Ishikawa (cell line): ENCODE measurements around the gene PRRG4.

ENCODE experiments used
- CEBPB ChIP-seq: IDR thresholded peaks from 2 replicates; pipeline ENCODE4 v1.6.1; 2012
- CREB1 ChIP-seq: IDR thresholded peaks from 2 replicates; pipeline ENCODE4 v1.6.1; 2012; ENCODE audit warnings: low read depth
- EGR1 ChIP-seq: IDR thresholded peaks from 2 replicates; pipeline ENCODE4 v1.6.1; 2012
- EP300 ChIP-seq: IDR thresholded peaks from 2 replicates; pipeline ENCODE4 v1.6.1; 2012; ENCODE audit warnings: borderline replicate concordance
- FOXM1 ChIP-seq: IDR thresholded peaks from 2 replicates; pipeline ENCODE4 v1.6.1; 2012; ENCODE audit warnings: low read depth, borderline replicate concordance
- NFIC ChIP-seq: IDR thresholded peaks from 2 replicates; pipeline ENCODE4 v1.6.1; 2012
- RAD21 ChIP-seq: IDR thresholded peaks from 2 replicates; pipeline ENCODE4 v1.6.1; 2012; ENCODE audit warnings: low read depth
- REST ChIP-seq: IDR thresholded peaks from 2 replicates; pipeline ENCODE4 v1.6.1; 2012; ENCODE audit warnings: low read depth, mild to moderate bottlenecking
- TAF1 ChIP-seq: IDR thresholded peaks from 2 replicates; pipeline ENCODE4 v1.6.1; 2012; ENCODE audit warnings: low read depth, mild to moderate bottlenecking
- TCF12 ChIP-seq: IDR thresholded peaks from 2 replicates; pipeline ENCODE4 v1.6.1; 2012; ENCODE audit warnings: low read depth
- TEAD4 ChIP-seq: IDR thresholded peaks from 2 replicates; pipeline ENCODE4 v1.6.1; 2012
- YY1 ChIP-seq: IDR thresholded peaks from 2 replicates; pipeline ENCODE4 v1.6.1; 2012; ENCODE audit warnings: low read depth
- ZBTB7A ChIP-seq: IDR thresholded peaks from 2 replicates; pipeline ENCODE4 v1.6.1; 2012; ENCODE audit warnings: low read depth
- TF ChIP-seq, protein P1 (sequence below): IDR thresholded peaks from 2 replicates; pipeline ENCODE4 v1.6.1; 2012
- TF ChIP-seq, protein P2 (sequence below): IDR thresholded peaks from 2 replicates; pipeline ENCODE4 v1.6.1; 2012

The PRRG4 gene

DNA sequence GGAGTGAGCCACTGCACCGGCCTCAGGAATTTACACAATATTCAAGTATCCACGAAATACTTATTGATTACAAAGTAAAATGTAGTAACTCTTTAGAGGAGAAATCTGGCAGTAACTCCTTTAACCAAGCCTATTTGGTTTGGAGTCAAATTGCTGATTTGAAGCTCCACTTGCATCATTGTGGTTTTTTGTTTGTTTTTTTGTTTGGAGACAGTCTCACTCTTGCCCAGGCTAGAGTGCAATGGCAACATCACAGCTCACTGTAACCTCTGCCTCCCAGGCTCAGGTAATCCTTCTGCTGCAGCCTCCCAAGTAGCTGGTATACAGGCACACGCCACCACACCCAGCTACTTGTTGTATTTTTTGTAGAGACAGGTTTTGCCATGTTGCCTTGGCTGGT is 56.5 kb downstream of the PRRG4 start:
- TF ChIP-seq NFIC (no peak), EGR1 (no peak), TAF1 (no peak), TCF12 (no peak), RAD21 (no peak)
- TF ChIP-seq, protein P1, sequence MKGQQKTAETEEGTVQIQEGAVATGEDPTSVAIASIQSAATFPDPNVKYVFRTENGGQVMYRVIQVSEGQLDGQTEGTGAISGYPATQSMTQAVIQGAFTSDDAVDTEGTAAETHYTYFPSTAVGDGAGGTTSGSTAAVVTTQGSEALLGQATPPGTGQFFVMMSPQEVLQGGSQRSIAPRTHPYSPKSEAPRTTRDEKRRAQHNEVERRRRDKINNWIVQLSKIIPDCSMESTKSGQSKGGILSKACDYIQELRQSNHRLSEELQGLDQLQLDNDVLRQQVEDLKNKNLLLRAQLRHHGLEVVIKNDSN = no peak

DNA sequence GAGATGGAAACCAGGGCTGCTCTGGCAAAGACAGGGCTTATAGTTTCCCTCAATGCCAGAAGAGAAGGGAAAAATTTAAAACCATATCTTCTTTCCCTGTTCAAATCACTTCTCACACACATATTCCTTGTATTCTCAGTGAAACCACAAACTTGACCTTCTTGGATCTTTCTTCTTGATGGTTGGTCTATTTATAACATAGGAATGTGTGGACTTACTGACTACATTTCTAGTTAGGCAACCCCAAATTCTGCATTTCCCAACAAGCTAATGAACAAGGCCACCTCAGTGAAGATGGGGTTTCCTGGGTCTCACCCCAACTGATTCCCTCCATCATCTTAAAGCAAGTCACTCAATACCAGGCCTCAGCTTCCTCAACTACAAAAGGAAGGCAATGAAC is 59.1 kb downstream of the PRRG4 start:
- TF ChIP-seq EGR1 (no peak), TEAD4 (no peak), ZBTB7A (no peak), NFIC (no peak), RAD21 (no peak), FOXM1 (no peak), CEBPB (no peak)
- TF ChIP-seq, protein P1 = no peak

- no peak for TF ChIP-seq TEAD4
- no peak for TF ChIP-seq YY1
- TF ChIP-seq FOXM1 = no peak
- no peak for TF ChIP-seq RAD21
- TF ChIP-seq ZBTB7A = no peak
- TF ChIP-seq NFIC = no peak
- no peak for TF ChIP-seq CEBPB
- TF ChIP-seq, protein P2, sequence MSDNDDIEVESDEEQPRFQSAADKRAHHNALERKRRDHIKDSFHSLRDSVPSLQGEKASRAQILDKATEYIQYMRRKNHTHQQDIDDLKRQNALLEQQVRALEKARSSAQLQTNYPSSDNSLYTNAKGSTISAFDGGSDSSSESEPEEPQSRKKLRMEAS = no peak
- TF ChIP-seq CREB1 = no peak
- TF ChIP-seq TAF1 = no peak
- TF ChIP-seq EP300 = no peak
- TF ChIP-seq REST = no peak
- TF ChIP-seq, protein P1 = no peak
- TF ChIP-seq TCF12 = no peak
- no peak for TF ChIP-seq EGR1
These were observed 61.3 kb downstream of the PRRG4 start for GRCh38 chr11:32890843-32891656.

DNA sequence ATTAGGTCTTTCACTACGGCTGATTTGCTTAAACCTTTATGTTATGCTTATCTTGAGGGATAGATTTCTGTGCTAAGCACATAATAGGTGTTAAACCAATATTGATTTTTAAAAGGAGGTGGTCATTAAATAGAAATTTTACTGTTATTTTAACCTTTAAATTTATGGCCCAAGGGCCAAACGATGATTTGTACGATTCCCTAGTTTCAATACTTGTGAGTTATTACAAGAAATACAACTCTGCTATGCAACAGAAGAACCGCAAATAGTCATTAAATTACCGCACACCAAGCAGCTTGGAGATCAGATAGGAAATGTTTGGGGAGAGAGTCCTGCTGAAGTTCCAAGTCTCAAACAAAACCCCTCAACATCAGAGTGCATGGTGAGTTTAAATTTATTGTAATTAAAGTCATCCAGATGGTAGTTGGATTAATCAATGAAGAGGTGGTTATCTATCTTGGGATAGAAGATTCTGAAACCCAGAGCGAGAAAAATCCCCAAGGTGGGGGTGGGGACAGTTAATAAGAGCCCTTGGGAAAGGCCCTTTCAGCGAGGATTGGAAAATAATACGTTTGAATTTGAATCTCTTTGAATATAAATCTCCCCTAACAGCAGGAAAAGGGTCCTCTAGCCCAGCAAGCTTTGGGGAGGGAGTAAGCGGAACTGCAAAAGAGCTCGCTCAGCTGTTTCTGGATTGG is 62.1 kb downstream of the PRRG4 start:
- no peak for TF ChIP-seq TAF1
- TF ChIP-seq, protein P1 = no peak
- no peak for TF ChIP-seq EGR1

DNA sequence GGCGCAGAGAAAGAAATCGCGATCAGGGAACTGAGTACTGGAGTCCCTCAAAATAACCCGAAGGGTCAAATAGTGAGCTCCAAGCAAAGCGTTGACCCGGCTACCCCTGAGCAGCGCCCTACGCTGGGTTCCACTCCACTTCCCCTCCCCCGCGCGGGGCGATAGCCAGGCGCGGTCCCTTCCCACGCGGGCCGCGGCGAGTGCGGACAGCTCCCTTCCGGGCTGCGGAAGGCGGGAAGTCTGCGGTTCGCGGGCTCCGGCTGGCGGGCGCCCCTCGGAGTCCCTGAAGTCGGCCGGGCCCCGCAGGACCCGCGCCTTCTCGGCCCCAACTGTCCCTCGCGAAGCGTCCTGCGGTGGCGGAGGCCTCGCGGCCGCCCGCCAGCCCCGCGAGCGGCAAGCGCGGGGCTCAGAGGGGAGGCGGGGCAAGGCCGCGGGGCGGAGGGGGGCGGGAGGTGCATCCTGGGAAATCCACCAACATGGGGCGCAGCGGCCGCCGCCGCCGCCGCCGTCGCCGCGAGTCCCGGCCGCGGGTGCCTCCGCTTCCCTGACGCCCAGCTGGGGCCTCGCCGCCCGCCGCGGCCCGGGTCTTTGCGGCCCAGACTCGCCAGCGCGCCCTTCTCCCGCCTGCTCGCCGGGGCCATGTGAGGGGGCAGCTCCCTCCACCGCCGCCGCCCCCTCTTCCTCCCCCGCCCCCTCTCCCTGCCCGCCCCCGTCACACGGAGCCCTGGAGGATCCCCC is 62.8 kb downstream of the PRRG4 start, which contains the start of gene QSER1:
QSER1 (plus strand) TSS at position 457 of the 738 bp plus-strand sequence. CDS start 315 bp downstream, outside the sequence.
- TF ChIP-seq NFIC (no peak; the same call in 1 of the 2 replicates), ZBTB7A (no peak), REST (peak; percentile 51), TAF1 (peak; percentile 36), CEBPB (no peak), EP300 (no peak; the same call in none of the 2 replicates), EGR1 (peak; percentile 32), TEAD4 (no peak)
- TF ChIP-seq, protein P2 = peak; percentile 76
- TF ChIP-seq, protein P1 = peak; percentile 19; the same call in 1 of the 2 replicates
